NB4 (cell line): Measurements from ENCODE around the gene MGAT3.

Source experiments
- MYC ChIP-seq: IDR thresholded peaks from 2 replicates; pipeline ENCODE4 v1.6.1; 2011; ENCODE audit warnings: low read depth, low read length
- POLR2A ChIP-seq: IDR thresholded peaks from 2 replicates; pipeline ENCODE4 v1.6.1; 2011; ENCODE audit warnings: mild to moderate bottlenecking; ENCODE audit not compliant: insufficient read length; ENCODE audit errors: extremely low read depth
- TF ChIP-seq, protein P1 (sequence below): IDR thresholded peaks from one replicate; pipeline ENCODE4 v1.5.1; 2012; ENCODE audit warnings: low read depth, low read length

DNA sequence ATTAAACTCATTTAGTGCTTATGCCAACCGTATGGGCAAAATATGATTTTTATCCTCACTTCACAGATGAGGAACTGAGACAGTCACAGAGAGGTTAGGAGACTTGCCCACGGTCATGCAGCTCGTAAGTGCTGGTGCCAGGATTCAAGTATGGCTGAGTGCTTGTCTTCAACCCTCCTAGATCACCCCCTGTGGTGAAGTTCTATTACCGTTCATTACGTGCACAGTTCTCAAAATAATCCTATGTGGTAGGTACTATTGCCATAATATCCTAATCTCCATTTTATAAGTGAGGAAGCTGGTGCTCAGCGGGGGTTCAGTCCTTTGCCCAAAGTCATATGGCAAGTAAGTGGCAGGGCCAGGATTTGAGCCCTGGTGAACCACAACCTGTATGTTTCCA lies 46.8 kb downstream of the MGAT3 start:
- TF ChIP-seq POLR2A (no peak), MYC (no peak)
- TF ChIP-seq, protein P1, sequence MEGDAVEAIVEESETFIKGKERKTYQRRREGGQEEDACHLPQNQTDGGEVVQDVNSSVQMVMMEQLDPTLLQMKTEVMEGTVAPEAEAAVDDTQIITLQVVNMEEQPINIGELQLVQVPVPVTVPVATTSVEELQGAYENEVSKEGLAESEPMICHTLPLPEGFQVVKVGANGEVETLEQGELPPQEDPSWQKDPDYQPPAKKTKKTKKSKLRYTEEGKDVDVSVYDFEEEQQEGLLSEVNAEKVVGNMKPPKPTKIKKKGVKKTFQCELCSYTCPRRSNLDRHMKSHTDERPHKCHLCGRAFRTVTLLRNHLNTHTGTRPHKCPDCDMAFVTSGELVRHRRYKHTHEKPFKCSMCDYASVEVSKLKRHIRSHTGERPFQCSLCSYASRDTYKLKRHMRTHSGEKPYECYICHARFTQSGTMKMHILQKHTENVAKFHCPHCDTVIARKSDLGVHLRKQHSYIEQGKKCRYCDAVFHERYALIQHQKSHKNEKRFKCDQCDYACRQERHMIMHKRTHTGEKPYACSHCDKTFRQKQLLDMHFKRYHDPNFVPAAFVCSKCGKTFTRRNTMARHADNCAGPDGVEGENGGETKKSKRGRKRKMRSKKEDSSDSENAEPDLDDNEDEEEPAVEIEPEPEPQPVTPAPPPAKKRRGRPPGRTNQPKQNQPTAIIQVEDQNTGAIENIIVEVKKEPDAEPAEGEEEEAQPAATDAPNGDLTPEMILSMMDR, result no peak
